Measurements from ENCODE around the gene SIPA1L3. TPM values are rescaled to one million over a fixed set of nuclear protein-coding genes. Genes with fewer than 3 reads are reported as not detected.

The SIPA1L3 gene
- total RNA-seq, 1 experiment from 2014 or later, result 36.0 TPM

- Mint-ChIP-seq H3K27ac (ENCODE audit: low read depth, unreplicated experiment) (no peak overlapping the region), H3K36me3 (ENCODE audit: insufficient read depth, unreplicated experiment) (peaks cover 48% of the 10 kb centered on the region), H3K4me1 (ENCODE audit: insufficient read depth, unreplicated experiment) (peaks cover 12% of the 10 kb centered on the region), H3K9me3 (ENCODE audit: unreplicated experiment) (no peaks in the 10 kb centered on the region), H3K27me3 (ENCODE audit: insufficient read depth, unreplicated experiment) (no peaks in the 10 kb centered on the region), H3K4me3 (ENCODE audit: unreplicated experiment) (no peak overlapping the region)
- DNase-seq (ENCODE audit: unreplicated experiment), result no peak
- POLR2A ChIA-PET, result no interaction called here
- TF ChIP-seq CTCF (IDR thresholded peaks at IDR 0.05; ENCODE audit: unreplicated experiment), result no peak
- no TSS peak for BruUV-seq (replicated peaks)
- intact Hi-C loops (cut with micrococcal nuclease), result no loop called here
- CTCF ChIA-PET, result no interaction called here
These were observed 300.5 kb downstream of the SIPA1L3 start for GRCh38 chr19:38207543-38207942.

- Mint-ChIP-seq H3K36me3 (ENCODE audit: insufficient read depth, unreplicated experiment) (peaks cover 37% of the 10 kb centered on the region), H3K4me1 (ENCODE audit: insufficient read depth, unreplicated experiment) (peaks cover 12% of the 10 kb centered on the region), H3K4me3 (ENCODE audit: unreplicated experiment) (no peak overlapping the region), H3K9me3 (ENCODE audit: unreplicated experiment) (no peaks in the 10 kb centered on the region), H3K27ac (ENCODE audit: low read depth, unreplicated experiment) (no peak overlapping the region), H3K27me3 (ENCODE audit: insufficient read depth, unreplicated experiment) (no peaks in the 10 kb centered on the region)
- no TSS peak for BruUV-seq (replicated peaks)
- DNase-seq (ENCODE audit: unreplicated experiment), result no peak
- intact Hi-C loops (cut with micrococcal nuclease), result no loop called here
- POLR2A ChIA-PET, result no interaction called here
- CTCF ChIA-PET, result interaction anchor here (0.6 to 0.7 kb wide), 2 partner anchors 65 to 306 kb away, joined by 3 to 4 read pairs; no protein-coding TSS in a partner anchor
- TF ChIP-seq CTCF (IDR thresholded peaks at IDR 0.05; ENCODE audit: unreplicated experiment), result no peak
These were observed 301.6 kb downstream of the SIPA1L3 start for GRCh38 chr19:38208571-38208970.

- BruUV-seq (replicated peaks), result no TSS peak
- CTCF ChIA-PET, result interaction anchor here (0.6 to 1.1 kb wide), 6 partner anchors 66 to 388 kb away, joined by 3 to 4 read pairs (median 3); no protein-coding TSS in a partner anchor
- H3K9me3 Mint-ChIP-seq (ENCODE audit: unreplicated experiment), result no peaks in the 10 kb centered on the region
- POLR2A ChIA-PET, result no interaction called here
- intact Hi-C loops (cut with micrococcal nuclease), result no loop called here
- H3K27ac Mint-ChIP-seq (ENCODE audit: low read depth, unreplicated experiment), result no peak overlapping the region
- peaks cover 16% of the 10 kb centered on the region for H3K4me1 Mint-ChIP-seq (ENCODE audit: insufficient read depth, unreplicated experiment)
- no peaks in the 10 kb centered on the region for H3K27me3 Mint-ChIP-seq (ENCODE audit: insufficient read depth, unreplicated experiment)
- H3K4me3 Mint-ChIP-seq (ENCODE audit: unreplicated experiment), result peak overlapping the region; percentile 44
- DNase-seq (ENCODE audit: unreplicated experiment), result no peak
- TF ChIP-seq CTCF (IDR thresholded peaks at IDR 0.05; ENCODE audit: unreplicated experiment), result no peak
- H3K36me3 Mint-ChIP-seq (ENCODE audit: insufficient read depth, unreplicated experiment), result peaks cover 31% of the 10 kb centered on the region
These were observed 302.1 kb downstream of the SIPA1L3 start for GRCh38 chr19:38209152-38209551.

- DNase-seq (ENCODE audit: unreplicated experiment), result peak; percentile 35
- H3K4me1 Mint-ChIP-seq (ENCODE audit: insufficient read depth, unreplicated experiment), result peaks cover 18% of the 10 kb centered on the region
- H3K9me3 Mint-ChIP-seq (ENCODE audit: unreplicated experiment), result no peaks in the 10 kb centered on the region
- no TSS peak for BruUV-seq (replicated peaks)
- peaks cover 24% of the 10 kb centered on the region for H3K36me3 Mint-ChIP-seq (ENCODE audit: insufficient read depth, unreplicated experiment)
- intact Hi-C loops (cut with micrococcal nuclease), result no loop called here
- CTCF ChIA-PET, result interaction anchor here (0.6 to 1.1 kb wide), 4 partner anchors 74 to 389 kb away, joined by 3 to 4 read pairs (median 3); no protein-coding TSS in a partner anchor
- peak overlapping the region; percentile 44 for H3K4me3 Mint-ChIP-seq (ENCODE audit: unreplicated experiment)
- H3K27ac Mint-ChIP-seq (ENCODE audit: low read depth, unreplicated experiment), result peak overlapping the region; percentile 73
- POLR2A ChIA-PET, result no interaction called here
- H3K27me3 Mint-ChIP-seq (ENCODE audit: insufficient read depth, unreplicated experiment), result no peaks in the 10 kb centered on the region
- no peak for TF ChIP-seq CTCF (IDR thresholded peaks at IDR 0.05; ENCODE audit: unreplicated experiment)
These were observed 302.9 kb downstream of the SIPA1L3 start for GRCh38 chr19:38209671-38210457.
